Stimulated activated CD4-positive, alpha-beta T cell treated with anti-CD3 and anti-CD28 coated beads, TNF-alpha, amount 100 ng/mL, for 4 hours (primary cell): ENCODE data around the gene PRPF40A.
A peak's percentile ranks its signal among the peaks of the same experiment; 100 is the strongest.

Experiments
- DNase-seq, 3 experiments: peaks; one replicate each; pipeline ENCODE4 v3.0.0-alpha.2; 2020; ENCODE audit warnings: low read depth in 3 of 3

Gene PRPF40A

DNA sequence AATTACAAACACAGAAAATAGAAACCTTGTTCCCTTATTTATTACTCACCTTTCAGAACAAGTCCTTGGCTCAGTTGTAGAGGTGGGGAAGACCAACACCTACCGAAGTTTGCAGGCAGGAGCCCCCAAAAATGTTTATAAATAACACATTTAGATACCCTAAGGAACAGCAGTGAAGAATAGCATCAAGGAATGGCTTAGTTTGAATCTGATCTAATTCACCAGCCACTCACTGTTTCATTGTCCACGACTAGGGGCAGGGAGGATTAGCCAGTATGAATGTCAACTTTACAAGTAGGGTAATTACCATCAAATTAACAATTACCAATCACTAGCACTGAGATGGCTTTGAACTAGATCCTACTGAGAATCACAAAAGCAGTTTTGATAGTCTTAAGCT lies 65.4 kb downstream of the PRPF40A start:
- no peak for DNase-seq

DNA sequence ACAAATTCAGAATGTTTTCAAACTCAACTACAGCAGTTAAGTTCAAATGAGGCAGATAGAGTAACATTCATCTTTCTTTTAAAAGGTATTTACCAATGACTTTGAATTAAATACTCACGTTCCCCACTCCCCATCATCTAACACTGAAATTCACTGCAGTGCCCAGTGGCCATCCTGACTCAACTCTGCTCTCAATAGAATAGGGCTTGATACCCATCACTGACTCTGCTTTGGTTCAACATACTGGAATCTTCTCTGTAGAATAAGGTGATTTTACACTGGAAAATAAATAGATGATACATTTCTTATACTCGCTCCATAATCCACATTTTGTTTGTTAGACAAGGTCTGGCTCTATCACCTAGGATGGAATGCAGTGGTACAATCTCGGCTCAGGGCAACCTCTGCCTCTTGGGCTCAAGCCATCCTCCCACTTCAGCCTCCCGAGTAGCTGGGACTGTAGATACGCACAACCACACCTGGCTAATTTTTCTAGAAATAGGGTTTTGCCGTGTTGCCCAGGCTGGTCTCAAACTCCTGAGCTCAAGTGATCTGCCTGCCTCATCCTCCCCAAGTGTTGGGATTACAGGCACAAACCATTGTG lies 66.4 kb downstream of the PRPF40A start:
- DNase-seq = no peak

- no peak for DNase-seq
Observed at GRCh38 chr2:152649997-152650396, 67.3 kb downstream of the PRPF40A start.

DNA sequence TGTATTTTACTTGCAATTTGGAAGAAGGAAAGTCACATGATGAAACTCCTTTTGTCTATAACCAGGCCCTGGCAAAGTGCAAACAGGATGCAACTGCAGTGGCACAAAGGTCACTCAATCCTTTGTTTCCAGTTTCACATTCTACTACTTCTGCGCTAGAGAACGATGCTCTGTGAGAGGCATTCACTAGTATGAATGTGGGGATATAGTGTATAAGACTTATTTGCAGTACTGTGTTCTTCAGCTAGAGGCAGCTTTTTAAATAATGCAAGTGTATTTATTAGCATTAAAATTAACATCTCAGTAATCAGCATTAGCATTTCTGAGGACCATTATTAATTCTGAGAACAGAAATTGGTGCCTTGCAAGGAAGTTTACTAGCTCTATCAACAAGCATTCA lies 68.9 kb downstream of the PRPF40A start:
- no peak for DNase-seq

DNA sequence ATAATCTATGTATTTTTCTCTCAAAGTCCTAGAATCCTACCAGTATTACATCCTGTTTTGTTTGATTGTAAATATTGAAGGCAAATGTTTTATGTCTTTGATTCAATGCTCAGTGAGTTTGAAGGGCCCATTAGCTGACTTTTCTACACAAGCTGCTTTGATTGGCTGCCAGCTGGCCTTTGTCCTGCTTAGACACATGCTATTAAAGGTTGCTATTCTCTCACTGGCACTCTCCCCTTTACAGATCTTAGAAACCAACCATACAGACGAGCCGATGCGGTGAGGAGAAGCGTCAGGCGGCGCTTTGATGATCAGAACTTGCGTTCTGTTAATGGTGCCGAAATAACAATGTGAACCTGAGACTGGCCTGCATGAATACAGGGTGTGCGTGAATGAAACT lies 69.7 kb downstream of the PRPF40A start:
- no peak for DNase-seq

GRCh38 chr2:152646775-152647174 lies 70.5 kb downstream of the PRPF40A start:
- DNase-seq = no peak

DNA sequence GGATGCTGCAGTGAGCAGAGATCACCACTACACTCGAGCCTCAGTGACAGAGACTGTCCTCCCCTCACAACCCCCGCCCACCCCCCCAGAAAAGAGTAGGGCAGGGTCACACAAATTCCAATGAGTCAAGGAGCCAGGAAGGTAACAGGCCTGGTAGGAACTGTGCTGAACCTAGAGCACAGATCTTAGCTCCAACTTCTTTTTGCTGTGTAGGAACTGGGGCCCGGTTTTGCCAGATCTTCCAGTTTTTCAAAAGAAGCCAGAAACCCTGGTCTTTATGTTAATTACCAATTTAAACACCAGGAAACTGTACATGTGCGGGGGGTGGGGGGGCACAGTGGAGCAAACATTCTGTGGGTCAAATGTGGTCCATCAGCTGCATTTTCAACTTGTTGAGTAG lies 71.0 kb downstream of the PRPF40A start:
- DNase-seq = no peak

- DNase-seq = no peak
Observed at GRCh38 chr2:152644189-152644873, 72.9 kb downstream of the PRPF40A start.

DNA sequence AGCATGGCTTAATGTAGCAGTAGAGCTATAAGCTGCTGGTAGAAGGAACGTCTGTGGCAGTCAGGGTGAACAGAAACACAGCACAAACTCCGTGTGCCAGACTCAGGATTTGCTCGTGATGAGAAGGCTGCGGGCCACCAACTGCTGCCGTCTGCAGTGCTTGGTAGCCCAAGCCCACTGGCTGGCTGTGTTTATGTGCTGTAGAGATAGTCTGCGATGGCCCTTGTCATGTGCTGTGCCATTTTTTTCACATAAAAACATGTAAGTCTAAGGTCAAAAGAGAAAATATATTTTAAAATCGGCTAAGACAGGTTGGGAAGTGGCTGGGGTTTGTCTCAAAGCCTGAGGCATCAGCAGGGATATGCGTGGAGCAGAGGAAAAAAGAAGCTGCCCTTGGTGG lies 78.7 kb downstream of the PRPF40A start:
- DNase-seq = no peak

DNA sequence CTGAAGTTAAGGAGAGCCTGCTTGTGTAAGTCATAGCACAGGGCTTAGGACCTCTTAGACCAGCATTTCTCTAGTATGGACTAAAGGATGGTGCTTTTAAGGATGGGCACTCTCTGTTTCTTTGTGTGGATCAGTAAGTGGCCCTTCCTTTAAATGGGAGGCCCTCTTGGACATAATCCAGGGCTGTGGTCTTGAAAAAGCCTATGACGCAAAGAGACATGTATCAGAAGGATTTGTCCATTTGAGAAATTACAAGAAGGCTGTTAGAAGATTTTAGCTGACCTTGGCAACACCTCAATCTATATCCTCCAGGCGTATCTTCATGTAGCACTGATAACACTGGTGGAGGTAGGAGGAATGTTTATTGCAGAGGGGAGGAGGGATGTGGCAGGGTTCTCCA lies 79.2 kb downstream of the PRPF40A start:
- DNase-seq = no peak

DNA sequence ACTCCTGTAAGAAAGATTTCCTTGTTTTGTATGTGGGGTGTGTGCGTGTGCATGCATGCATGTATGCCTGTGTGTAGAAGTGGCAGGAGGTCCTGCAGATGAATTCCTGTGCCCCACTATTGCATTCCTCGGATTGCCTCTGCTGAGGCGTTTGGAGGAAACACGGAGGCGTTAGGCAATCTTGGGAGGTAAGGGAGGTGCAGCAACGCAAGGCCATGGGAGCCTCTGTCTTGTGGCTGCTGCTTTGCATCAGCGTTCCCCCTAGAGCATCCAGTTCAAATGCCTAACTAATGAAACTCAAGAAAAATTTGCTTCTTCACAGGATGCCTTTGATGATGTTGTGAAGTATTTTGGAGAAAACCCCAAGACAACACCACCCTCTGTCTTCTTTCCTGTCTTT lies 80.0 kb downstream of the PRPF40A start:
- DNase-seq = no peak

DNA sequence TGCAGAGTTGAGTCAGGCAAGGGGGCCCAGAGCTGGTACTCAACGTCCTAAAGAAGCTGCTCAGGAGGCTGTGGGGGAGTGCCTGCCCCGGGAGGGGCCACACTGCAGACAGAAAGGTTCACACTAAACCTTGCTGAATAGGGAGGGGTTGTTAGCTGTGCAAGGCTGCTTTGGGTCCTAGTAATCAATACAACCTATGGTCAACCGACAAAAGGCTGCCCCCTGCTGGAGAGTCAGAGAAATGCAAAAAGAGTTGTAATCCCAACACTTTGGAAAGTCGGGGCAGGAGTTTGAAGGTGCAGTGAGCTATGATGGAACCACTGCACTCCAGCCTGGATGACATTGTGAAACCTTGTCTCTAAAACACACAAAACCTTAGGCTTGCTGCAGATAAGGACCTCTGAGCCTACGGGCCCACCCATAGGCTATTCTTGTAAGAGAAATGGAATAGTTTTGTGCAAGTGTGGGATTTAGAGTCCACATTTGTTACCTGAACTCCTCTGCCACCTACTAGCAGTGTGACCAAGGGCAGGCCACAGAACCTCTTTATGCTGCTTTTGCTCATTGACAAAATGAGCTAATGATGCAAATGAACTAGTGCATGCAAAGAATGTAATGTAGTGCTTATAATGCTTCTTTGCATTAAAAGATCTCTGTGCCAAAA lies 81.5 kb downstream of the PRPF40A start:
- peak; percentile 44 to 52 (median 45) for DNase-seq

- DNase-seq = no peak
Observed at GRCh38 chr2:152632736-152633135, 84.5 kb downstream of the PRPF40A start.

DNA sequence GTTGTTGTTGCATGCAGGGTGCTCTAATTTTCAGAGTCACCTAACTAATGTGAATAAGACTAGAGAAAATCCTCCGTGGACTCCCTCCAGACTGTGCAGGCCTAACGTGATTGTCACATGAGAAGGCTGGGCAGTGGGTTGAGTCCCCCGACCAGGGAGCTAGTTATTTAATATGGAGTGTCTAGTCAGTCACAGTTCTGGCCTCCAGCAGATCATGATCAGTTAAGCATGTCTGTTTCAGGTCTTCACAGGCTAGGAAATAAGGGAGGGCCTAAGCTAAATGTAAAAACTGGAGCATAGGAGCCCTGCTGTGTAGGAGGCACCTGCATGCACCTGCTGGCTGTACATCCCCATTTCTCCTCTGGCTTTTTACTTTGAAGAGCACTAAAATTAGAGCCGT lies 86.8 kb downstream of the PRPF40A start:
- DNase-seq = no peak

DNA sequence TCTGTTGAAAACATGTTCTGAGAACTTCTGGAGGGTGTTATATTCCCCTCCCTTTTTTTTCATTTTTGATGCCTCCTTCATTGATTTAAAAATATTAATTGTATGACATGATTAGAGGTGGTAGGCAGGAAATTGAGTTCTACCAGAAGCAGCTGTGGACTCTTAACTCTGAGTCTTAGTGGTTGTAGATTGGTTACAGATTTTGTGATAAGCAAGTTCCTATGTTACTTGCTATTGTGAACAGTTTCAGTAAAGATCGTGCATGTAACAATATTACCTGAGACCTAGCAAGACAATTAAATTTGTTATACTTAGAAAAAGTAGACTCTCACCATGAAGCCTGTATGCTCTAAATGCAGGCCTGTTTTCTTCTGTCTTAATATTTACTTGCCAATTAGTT lies 88.1 kb downstream of the PRPF40A start:
- DNase-seq = no peak

DNA sequence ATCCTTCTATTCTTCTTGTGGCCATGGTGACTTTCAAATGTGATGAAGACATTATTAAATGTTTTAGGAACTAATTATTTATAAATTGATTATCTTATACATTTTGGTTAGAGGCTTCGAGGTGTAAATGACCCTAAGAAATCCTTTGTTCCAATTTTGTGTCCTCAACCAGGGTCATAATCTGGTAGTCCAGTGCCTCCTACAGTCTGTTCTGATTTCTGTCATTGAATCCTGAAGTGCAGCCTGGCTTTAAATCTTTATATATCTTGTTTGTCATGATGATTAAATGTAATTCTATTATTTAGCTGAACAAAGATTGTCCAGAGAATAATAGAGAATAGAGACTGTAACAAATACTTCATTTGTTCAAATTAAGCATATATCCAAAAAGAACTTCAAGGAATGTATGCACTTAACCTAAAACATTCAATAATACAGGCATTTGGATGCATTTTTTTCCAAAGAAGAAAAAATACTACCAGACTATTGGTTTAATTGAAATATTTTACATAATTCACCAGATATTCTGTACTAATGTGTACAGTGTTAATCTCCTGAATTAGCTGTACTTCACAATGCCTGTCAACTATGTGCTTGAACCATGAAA lies 89.8 kb downstream of the PRPF40A start:
- DNase-seq = no peak

DNA sequence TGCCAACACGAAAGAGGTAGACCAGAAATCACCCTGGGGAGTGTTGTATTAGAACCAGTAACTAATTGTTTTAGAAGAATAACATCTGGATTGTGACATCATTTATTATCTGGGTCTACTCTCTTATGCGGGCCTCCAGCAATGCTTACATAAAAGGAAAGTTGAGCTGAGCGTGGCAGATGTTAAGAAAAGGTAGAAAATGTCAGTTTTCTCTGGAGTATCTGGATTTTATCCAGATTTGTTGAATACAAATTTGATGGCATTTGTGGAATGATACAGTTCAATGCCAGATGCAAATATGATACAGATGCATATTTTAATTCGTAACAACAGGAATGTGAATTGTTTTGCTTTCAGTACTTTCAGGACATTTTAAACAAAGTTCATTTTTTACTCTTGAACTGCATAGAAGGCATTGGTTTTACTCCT lies 90.3 kb downstream of the PRPF40A start:
- no peak for DNase-seq

DNA sequence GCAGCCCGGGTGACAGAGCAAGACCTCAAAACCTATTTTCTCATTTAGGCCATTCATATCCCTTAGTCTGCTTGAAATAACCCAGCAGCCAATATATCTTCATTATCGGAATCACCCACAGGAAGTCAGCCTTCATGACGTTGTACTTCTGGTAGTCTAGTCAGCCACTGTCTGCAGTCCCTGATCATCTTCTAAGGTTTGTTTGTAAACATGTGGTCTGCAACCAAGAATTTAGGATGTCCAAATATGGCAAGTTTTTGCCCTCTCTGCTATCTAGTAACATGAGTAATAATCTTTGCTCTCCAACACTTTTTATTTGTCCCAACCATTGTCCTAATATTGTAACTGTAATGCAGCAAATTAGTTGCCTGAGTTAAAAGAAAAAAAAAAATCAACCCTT lies 92.5 kb downstream of the PRPF40A start:
- DNase-seq = no peak

DNA sequence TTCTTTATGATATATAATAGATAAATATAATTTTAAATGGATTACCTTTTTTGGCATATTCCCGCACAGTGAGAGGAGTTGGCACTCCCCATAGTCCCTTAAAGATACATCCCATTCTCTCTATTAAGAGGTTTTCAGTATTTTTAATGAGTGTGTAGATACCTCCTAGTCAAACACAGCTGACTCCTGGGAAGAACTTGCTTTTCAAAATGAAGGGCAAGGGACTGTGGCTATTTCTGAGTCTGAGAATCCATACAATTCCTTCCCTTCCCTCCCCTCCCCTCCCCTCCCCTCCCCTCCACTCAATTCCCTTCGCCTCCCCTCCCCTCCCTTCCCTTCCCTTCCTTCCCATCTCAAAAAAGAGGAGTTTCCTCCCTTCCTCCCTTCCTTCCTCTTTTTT lies 93.5 kb downstream of the PRPF40A start:
- no peak for DNase-seq

GRCh38 chr2:152623076-152623740 lies 94.1 kb downstream of the PRPF40A start:
- no peak for DNase-seq

DNA sequence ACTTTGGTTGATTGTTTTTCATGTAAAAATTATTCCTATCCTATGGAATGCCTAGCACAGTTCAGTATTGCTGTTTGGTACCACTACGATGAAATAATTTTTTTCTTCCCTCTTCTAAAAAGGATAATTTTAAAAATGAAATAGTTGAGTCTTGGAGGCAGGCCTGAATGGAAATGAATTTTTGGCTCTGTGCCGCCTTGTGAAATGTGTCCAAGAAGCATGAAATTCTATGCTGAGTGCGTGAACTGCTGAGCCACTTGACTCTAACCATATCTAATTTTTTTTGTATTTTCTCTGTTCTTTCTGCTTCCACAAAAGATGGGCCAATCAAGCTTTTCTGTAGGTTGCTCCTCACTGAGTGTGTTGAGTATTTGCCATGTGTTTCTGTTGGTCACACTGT lies 95.0 kb downstream of the PRPF40A start:
- no peak for DNase-seq

- no peak for DNase-seq
Observed at GRCh38 chr2:152620985-152621384, 96.3 kb downstream of the PRPF40A start.
